ENCODE results near the gene HNF1B.

DNA sequence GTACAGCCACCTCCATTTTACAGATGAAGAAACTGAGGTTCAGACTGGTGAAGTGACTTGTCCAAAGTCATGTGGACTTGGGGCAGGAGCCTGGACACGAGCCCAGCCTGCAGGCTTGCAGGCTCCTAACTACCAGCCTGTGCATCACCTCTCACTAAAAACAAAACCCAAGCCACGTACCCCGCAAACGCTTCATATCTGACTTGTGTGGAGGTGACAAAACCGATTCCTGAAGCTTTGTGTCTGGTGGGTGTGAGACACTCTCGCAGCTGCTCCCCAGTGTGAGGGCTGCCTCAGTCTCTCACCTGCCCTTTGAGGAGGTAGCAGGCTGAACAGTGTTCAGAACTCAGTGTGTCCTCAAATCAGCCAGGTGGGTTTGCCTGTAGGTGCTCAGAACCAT lies 8.4 kb downstream of the HNF1B start:
- TF ChIP-seq, protein P1, sequence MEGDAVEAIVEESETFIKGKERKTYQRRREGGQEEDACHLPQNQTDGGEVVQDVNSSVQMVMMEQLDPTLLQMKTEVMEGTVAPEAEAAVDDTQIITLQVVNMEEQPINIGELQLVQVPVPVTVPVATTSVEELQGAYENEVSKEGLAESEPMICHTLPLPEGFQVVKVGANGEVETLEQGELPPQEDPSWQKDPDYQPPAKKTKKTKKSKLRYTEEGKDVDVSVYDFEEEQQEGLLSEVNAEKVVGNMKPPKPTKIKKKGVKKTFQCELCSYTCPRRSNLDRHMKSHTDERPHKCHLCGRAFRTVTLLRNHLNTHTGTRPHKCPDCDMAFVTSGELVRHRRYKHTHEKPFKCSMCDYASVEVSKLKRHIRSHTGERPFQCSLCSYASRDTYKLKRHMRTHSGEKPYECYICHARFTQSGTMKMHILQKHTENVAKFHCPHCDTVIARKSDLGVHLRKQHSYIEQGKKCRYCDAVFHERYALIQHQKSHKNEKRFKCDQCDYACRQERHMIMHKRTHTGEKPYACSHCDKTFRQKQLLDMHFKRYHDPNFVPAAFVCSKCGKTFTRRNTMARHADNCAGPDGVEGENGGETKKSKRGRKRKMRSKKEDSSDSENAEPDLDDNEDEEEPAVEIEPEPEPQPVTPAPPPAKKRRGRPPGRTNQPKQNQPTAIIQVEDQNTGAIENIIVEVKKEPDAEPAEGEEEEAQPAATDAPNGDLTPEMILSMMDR (IDR thresholded peaks at IDR 0.05): no peak
- TF ChIP-seq POLR2A (IDR thresholded peaks at IDR 0.05) (no peak), EP300 (IDR thresholded peaks at IDR 0.05) (no peak)
